HG03095 (cell line): ENCODE measurements around the gene TLR7.

ENCODE experiments used
- ATAC-seq: cut with Tn5 transposase; IDR thresholded peaks from one replicate; pipeline ENCODE4 v1.9.1; 2021; ENCODE audit warnings: moderate library complexity; ENCODE audit not compliant: unreplicated experiment

The TLR7 gene

GRCh38 chrX:12922599-12922919, 55.7 kb downstream of the TLR7 start:
- ATAC-seq: no peak

GRCh38 chrX:12929701-12930100, 62.8 kb downstream of the TLR7 start:
- ATAC-seq: no peak

- no peak for ATAC-seq
Measured at GRCh38 chrX:12930150-12930549, 63.3 kb downstream of the TLR7 start.

DNA sequence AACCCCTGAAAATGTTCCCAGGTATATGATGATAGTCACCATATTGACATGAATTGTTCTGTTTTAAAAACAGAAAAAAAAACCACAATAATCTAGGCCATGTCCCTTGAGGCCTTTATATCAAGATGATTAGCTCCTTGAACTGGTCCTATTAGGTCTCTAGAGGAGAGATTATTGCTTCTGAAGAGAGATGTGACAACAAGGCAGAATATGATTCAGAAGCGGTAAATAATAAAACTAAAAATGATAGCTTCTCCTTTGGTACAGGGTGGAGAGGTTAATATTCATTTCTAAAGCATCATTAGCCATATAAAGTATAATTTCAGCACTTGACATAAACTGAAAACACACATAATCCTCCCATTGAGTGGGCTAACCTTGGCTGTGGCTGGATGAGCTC, 65.4 kb downstream of the TLR7 start:
- ATAC-seq: no peak

GRCh38 chrX:12934850-12935249, 68.0 kb downstream of the TLR7 start:
- no peak for ATAC-seq

GRCh38 chrX:12936947-12937346, 70.1 kb downstream of the TLR7 start:
- no peak for ATAC-seq
